ENCODE results near the gene PRKCH.

PRKCH gene

DNA sequence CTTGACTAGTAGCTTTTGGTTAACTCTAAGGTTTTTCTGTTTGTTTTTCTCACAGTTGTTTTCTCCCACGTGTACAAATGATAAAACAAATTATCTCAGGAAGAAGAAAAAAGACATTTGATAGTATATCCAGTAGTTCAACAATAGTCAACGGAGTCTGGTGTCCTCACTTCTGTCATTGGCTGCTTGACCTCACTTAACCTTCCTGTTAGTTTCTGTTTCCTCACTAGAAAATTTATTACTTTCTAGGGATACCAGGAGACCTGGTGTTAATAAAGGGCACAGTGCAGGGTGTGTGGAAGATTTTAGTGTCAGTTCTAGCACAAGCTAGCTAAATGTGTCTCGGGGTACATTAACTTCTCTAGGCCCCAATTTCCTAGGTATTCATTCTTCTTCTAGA is 116.0 kb downstream of the PRKCH start:
- no peak overlapping the region for H3K4me3 ChIP-seq (ENCODE audit: extremely low read depth, insufficient read depth, low read length, poor library complexity, severe bottlenecking)
- WGBS, 2 experiments (ENCODE audit: insufficient coverage in 2 of 2): no CpG with 5 or more reads among the region's 3 CpGs
- no peaks in the 10 kb centered on the region for H3K36me3 ChIP-seq (ENCODE audit: control insufficient read depth, insufficient read depth, low read length)
- no peaks in the 10 kb centered on the region for H3K9me3 ChIP-seq (ENCODE audit: control insufficient read depth, low read length)
- peaks cover 37% of the 10 kb centered on the region for H3K4me1 ChIP-seq (ENCODE audit: control insufficient read depth, insufficient read depth, low read length, poor library complexity, severe bottlenecking)
- H3K27ac ChIP-seq (ENCODE audit: low read depth, low read length, severe bottlenecking): no peak overlapping the region

GRCh38 chr14:61438036-61438435 is 116.7 kb downstream of the PRKCH start:
- 86% methylated on average over 1 to 5 of the region's 6 CpGs for WGBS, 2 experiments (ENCODE audit: insufficient coverage in 2 of 2)
- peak overlapping the region; percentile 69 for H3K27ac ChIP-seq (ENCODE audit: low read depth, low read length, severe bottlenecking)

GRCh38 chr14:61438497-61438859 is 117.1 kb downstream of the PRKCH start:
- WGBS, 2 experiments (ENCODE audit: insufficient coverage in 2 of 2): no CpG with 5 or more reads among the region's 2 CpGs
- H3K9me3 ChIP-seq (ENCODE audit: control insufficient read depth, low read length): no peaks in the 10 kb centered on the region
- H3K4me3 ChIP-seq (ENCODE audit: extremely low read depth, insufficient read depth, low read length, poor library complexity, severe bottlenecking): no peak overlapping the region
- H3K27ac ChIP-seq (ENCODE audit: low read depth, low read length, severe bottlenecking): peak overlapping the region; percentile 69
- peaks cover 36% of the 10 kb centered on the region for H3K4me1 ChIP-seq (ENCODE audit: control insufficient read depth, insufficient read depth, low read length, poor library complexity, severe bottlenecking)
- H3K36me3 ChIP-seq (ENCODE audit: control insufficient read depth, insufficient read depth, low read length): no peaks in the 10 kb centered on the region

More at GRCh38 chr14:61438036-61438435, 116.7 kb downstream of the PRKCH start:
- peaks cover 37% of the 10 kb centered on the region for H3K4me1 ChIP-seq (ENCODE audit: control insufficient read depth, insufficient read depth, low read length, poor library complexity, severe bottlenecking)
- H3K4me3 ChIP-seq (ENCODE audit: extremely low read depth, insufficient read depth, low read length, poor library complexity, severe bottlenecking): no peak overlapping the region
- no peaks in the 10 kb centered on the region for H3K9me3 ChIP-seq (ENCODE audit: control insufficient read depth, low read length)
- H3K36me3 ChIP-seq (ENCODE audit: control insufficient read depth, insufficient read depth, low read length): no peaks in the 10 kb centered on the region

- Histone ChIP-seq H3K9me3 (ENCODE audit: control insufficient read depth, low read length) (no peaks in the 10 kb centered on the region), H3K36me3 (ENCODE audit: control insufficient read depth, insufficient read depth, low read length) (no peaks in the 10 kb centered on the region), H3K4me3 (ENCODE audit: extremely low read depth, insufficient read depth, low read length, poor library complexity, severe bottlenecking) (no peak overlapping the region), H3K4me1 (ENCODE audit: control insufficient read depth, insufficient read depth, low read length, poor library complexity, severe bottlenecking) (peaks cover 31% of the 10 kb centered on the region), H3K27ac (ENCODE audit: low read depth, low read length, severe bottlenecking) (peak overlapping the region; percentile 69)
- WGBS, 2 experiments (ENCODE audit: insufficient coverage in 2 of 2): 45 to 46% methylated on average over 9 to 10 of the region's 12 CpGs
These were observed 117.7 kb downstream of the PRKCH start for GRCh38 chr14:61438860-61439765.

GRCh38 chr14:61439779-61440418 is 118.5 kb downstream of the PRKCH start:
- peaks cover 31% of the 10 kb centered on the region for H3K4me1 ChIP-seq (ENCODE audit: control insufficient read depth, insufficient read depth, low read length, poor library complexity, severe bottlenecking)
- H3K9me3 ChIP-seq (ENCODE audit: control insufficient read depth, low read length): no peaks in the 10 kb centered on the region
- WGBS, 2 experiments (ENCODE audit: insufficient coverage in 2 of 2): 79 to 97% methylated on average over 3 of the region's 4 CpGs
- H3K36me3 ChIP-seq (ENCODE audit: control insufficient read depth, insufficient read depth, low read length): no peaks in the 10 kb centered on the region
- H3K27ac ChIP-seq (ENCODE audit: low read depth, low read length, severe bottlenecking): no peak overlapping the region
- H3K4me3 ChIP-seq (ENCODE audit: extremely low read depth, insufficient read depth, low read length, poor library complexity, severe bottlenecking): no peak overlapping the region

GRCh38 chr14:61443481-61443880 is 122.1 kb downstream of the PRKCH start:
- H3K36me3 ChIP-seq (ENCODE audit: control insufficient read depth, insufficient read depth, low read length): no peaks in the 10 kb centered on the region
- H3K4me3 ChIP-seq (ENCODE audit: extremely low read depth, insufficient read depth, low read length, poor library complexity, severe bottlenecking): no peak overlapping the region
- no peak overlapping the region for H3K27ac ChIP-seq (ENCODE audit: low read depth, low read length, severe bottlenecking)
- peaks cover 15% of the 10 kb centered on the region for H3K4me1 ChIP-seq (ENCODE audit: control insufficient read depth, insufficient read depth, low read length, poor library complexity, severe bottlenecking)
- WGBS, 2 experiments (ENCODE audit: insufficient coverage in 2 of 2): 93% methylated on average over 3 of the region's 3 CpGs; no CpG with 5 or more reads in 1 of the 2 experiments
- no peaks in the 10 kb centered on the region for H3K9me3 ChIP-seq (ENCODE audit: control insufficient read depth, low read length)

GRCh38 chr14:61444215-61444768 is 122.9 kb downstream of the PRKCH start:
- 93 to 94% methylated on average over 2 to 3 of the region's 5 CpGs for WGBS, 2 experiments (ENCODE audit: insufficient coverage in 2 of 2)
- H3K27ac ChIP-seq (ENCODE audit: low read depth, low read length, severe bottlenecking): no peak overlapping the region
- H3K36me3 ChIP-seq (ENCODE audit: control insufficient read depth, insufficient read depth, low read length): no peaks in the 10 kb centered on the region
- no peaks in the 10 kb centered on the region for H3K9me3 ChIP-seq (ENCODE audit: control insufficient read depth, low read length)
- peaks cover 10% of the 10 kb centered on the region for H3K4me1 ChIP-seq (ENCODE audit: control insufficient read depth, insufficient read depth, low read length, poor library complexity, severe bottlenecking)
- no peak overlapping the region for H3K4me3 ChIP-seq (ENCODE audit: extremely low read depth, insufficient read depth, low read length, poor library complexity, severe bottlenecking)

DNA sequence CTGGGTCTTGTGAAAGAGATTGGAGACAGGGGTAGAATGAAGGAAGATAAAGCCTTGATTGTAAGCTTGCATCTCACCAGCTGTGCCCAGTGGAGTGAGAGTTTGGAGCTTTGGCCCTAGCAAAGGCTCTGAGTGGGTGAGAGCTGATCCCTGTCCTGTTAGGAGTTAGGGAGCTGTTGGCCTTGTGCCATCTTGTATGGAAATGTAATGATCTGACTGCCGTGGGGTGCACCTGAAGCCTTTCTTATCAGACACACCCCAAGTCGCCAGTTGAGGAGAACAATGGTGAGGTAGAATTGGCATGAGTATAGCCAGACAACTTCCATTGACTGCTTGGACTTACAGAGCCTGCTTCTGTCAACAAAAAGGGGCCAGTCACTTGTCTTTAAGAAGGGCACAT is 130.1 kb downstream of the PRKCH start:
- Histone ChIP-seq H3K27ac (ENCODE audit: low read depth, low read length, severe bottlenecking) (no peak overlapping the region), H3K36me3 (ENCODE audit: control insufficient read depth, insufficient read depth, low read length) (no peaks in the 10 kb centered on the region), H3K4me3 (ENCODE audit: extremely low read depth, insufficient read depth, low read length, poor library complexity, severe bottlenecking) (no peak overlapping the region), H3K9me3 (ENCODE audit: control insufficient read depth, low read length) (no peaks in the 10 kb centered on the region), H3K4me1 (ENCODE audit: control insufficient read depth, insufficient read depth, low read length, poor library complexity, severe bottlenecking) (no peaks in the 10 kb centered on the region)
- 72 to 100% methylated on average over 1 to 2 of the region's 2 CpGs for WGBS, 2 experiments (ENCODE audit: insufficient coverage in 2 of 2)

DNA sequence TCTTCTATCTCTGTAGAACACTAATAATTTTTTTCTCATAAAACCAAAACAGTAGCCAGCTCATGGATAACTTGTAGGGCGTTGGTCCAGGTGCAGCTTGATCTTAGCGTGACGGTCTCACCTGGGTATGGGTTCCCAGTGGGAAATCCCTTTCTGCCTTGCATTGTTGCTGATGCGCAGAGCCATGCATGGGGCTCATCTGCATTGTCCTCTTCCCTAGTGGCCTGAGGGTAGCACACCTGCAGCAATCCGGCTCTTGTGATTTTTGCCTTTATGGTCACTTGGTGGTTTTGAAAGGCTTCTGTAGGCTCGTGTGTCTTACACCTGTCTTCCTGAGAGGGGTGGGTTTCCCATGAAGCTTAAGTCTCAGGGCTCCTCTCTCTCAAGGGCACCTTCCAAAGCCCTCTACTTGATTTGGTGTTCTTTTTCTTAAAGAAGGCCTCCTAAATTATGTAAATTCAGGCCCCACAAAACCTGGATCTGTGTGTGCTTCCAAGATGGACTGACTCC is 130.6 kb downstream of the PRKCH start:
- Histone ChIP-seq H3K4me3 (ENCODE audit: extremely low read depth, insufficient read depth, low read length, poor library complexity, severe bottlenecking) (no peak overlapping the region), H3K36me3 (ENCODE audit: control insufficient read depth, insufficient read depth, low read length) (peaks cover under 1% of the 10 kb centered on the region), H3K9me3 (ENCODE audit: control insufficient read depth, low read length) (no peaks in the 10 kb centered on the region), H3K4me1 (ENCODE audit: control insufficient read depth, insufficient read depth, low read length, poor library complexity, severe bottlenecking) (no peaks in the 10 kb centered on the region), H3K27ac (ENCODE audit: low read depth, low read length, severe bottlenecking) (no peak overlapping the region)
- 99 to 100% methylated on average over 4 to 5 of the region's 6 CpGs for WGBS, 2 experiments (ENCODE audit: insufficient coverage in 2 of 2)

DNA sequence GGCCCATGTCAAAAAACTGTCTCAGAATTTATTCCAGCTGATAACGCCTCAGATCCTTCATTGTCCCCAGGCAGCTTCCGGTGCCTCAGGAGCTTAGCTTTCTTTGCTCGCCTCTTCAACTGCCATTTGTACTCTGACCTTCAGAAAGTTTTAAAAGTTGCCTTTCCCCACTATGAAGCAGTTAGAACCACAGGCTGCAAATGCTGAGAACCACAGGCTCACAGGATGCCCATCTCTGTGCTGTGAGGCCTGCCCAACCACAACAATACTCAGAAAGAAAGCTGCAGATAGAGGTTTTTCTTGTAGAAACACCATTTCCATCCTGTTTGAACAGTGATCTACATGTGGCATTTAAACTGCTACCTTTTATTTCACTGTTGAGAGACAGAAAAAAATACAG is 131.1 kb downstream of the PRKCH start:
- Histone ChIP-seq H3K9me3 (ENCODE audit: control insufficient read depth, low read length) (no peaks in the 10 kb centered on the region), H3K4me3 (ENCODE audit: extremely low read depth, insufficient read depth, low read length, poor library complexity, severe bottlenecking) (no peak overlapping the region), H3K27ac (ENCODE audit: low read depth, low read length, severe bottlenecking) (no peak overlapping the region), H3K36me3 (ENCODE audit: control insufficient read depth, insufficient read depth, low read length) (peaks cover 6% of the 10 kb centered on the region), H3K4me1 (ENCODE audit: control insufficient read depth, insufficient read depth, low read length, poor library complexity, severe bottlenecking) (no peaks in the 10 kb centered on the region)
- 90 to 98% methylated on average over 3 of the region's 3 CpGs for WGBS, 2 experiments (ENCODE audit: insufficient coverage in 2 of 2)

Data from mesodermal cell (in vitro differentiated cells).